Measurements from ENCODE around the gene ETV5.

GRCh38 chr3:186022931-186023330 lies 86.0 kb downstream of the ETV5 start:
- TF ChIP-seq SIN3A (IDR thresholded peaks at IDR 0.05; ENCODE audit: borderline replicate concordance, low read depth, low read length) = no peak
- TF ChIP-seq MAX (IDR thresholded peaks at IDR 0.05; ENCODE audit: low read depth) = no peak
- no peak for TF ChIP-seq CTCF (IDR thresholded peaks at IDR 0.05)
- TF ChIP-seq RCOR1 (IDR thresholded peaks at IDR 0.05; ENCODE audit: low read length) = no peak
- TF ChIP-seq POLR2AphosphoS5 (IDR thresholded peaks at IDR 0.05; ENCODE audit: low read depth, low read length) = no peak
- no peak for TF ChIP-seq NRF1 (IDR thresholded peaks at IDR 0.05; ENCODE audit: low read depth, low read length)
- TF ChIP-seq USF1 (IDR thresholded peaks at IDR 0.05; ENCODE audit: borderline replicate concordance, low read depth) = no peak
